Left lung (tissue), 10 donors: ENCODE measurements around the gene CALHM3. TPM values are rescaled to one million over a fixed set of nuclear protein-coding genes. Genes with fewer than 3 reads are reported as not detected.

ENCODE experiments used
- ATAC-seq: fragments of 200-7000 bp; cut with Tn5 transposase; one replicate; pipeline ENCODE4 v1.9.1; 2020; ENCODE audit warnings: moderate library complexity
- DNase-seq, 4 donors: peaks; one replicate each; pipeline ENCODE4 v3.0.0-alpha.2; 2013 to 2020
- H3K27ac ChIP-seq, 2 donors: fragments of 200-600 bp; sonication (generic) in 1 of 2; one replicate each; pipeline versions ENCODE4 v1.5.0 to v1.8.0; 2020 to 2021
- H3K27me3 ChIP-seq, 2 donors: fragments of 200-600 bp; sonication (generic) in 1 of 2; one replicate each; pipeline versions ENCODE4 v1.5.0 to v1.8.0; 2020 to 2021
- H3K36me3 ChIP-seq, 2 donors: fragments of 200-600 bp; sonication (generic) in 1 of 2; one replicate each; pipeline versions ENCODE4 v1.5.0 to v1.8.0; 2020 to 2021
- H3K4me1 ChIP-seq, 2 donors: fragments of 200-600 bp; one replicate each; pipeline ENCODE4 v1.8.0; 2021
- H3K4me3 ChIP-seq, 2 donors: fragments of 200-600 bp; sonication (generic) in 1 of 2; one replicate each; pipeline versions ENCODE4 v1.5.0 to v1.8.0; 2020 to 2021; ENCODE audit warnings: mild to moderate bottlenecking in 1 of 2
- H3K9me3 ChIP-seq, 2 donors: fragments of 200-600 bp; sonication (generic) in 1 of 2; one replicate each; pipeline versions ENCODE4 v1.5.0 to v1.8.0; 2020 to 2021
- intact Hi-C, 2 donors: fragments of 100-400 bp; cut with DNase I; formaldehyde crosslinking; loops; one replicate each; pipeline versions ENCODE4 v1.11.2 to v1.14.2; 2022
- polyA plus RNA-seq, 6 donors: library from polyadenylated mRNA; unstranded; fragments of 120-200 nt; gene quantifications; one replicate each; pipeline ENCODE4 v1.2.1, GENCODE V29; 2013; ENCODE audit not compliant: insufficient read length in 6 of 6
- total RNA-seq, 2 donors: library from RNA; stranded (reverse); fragmentation: NEBNext Ultra II Directional; extraction: Animal tissue kit (Norgen Biotek cat#: 25700); gene quantifications; one replicate each; pipeline ENCODE4 v1.2.1, GENCODE V29; 2021
- TF ChIP-seq, protein P1 (sequence below), 2 donors: fragments of 200-600 bp; sonication (generic) in 1 of 2; IDR thresholded peaks; one replicate each; pipeline versions ENCODE4 v1.5.0 to v1.8.0; 2021; ENCODE audit warnings: antibody characterized with exemption in 2 of 2
- donor health status: DM: no; HTN: yes; CAD: no.
- donor health status: DM: no; HTN: no; CAD: no.

CALHM3 gene
- total and polyA plus RNA-seq, 8 donors: 0.16 TPM; not detected in 7

DNA sequence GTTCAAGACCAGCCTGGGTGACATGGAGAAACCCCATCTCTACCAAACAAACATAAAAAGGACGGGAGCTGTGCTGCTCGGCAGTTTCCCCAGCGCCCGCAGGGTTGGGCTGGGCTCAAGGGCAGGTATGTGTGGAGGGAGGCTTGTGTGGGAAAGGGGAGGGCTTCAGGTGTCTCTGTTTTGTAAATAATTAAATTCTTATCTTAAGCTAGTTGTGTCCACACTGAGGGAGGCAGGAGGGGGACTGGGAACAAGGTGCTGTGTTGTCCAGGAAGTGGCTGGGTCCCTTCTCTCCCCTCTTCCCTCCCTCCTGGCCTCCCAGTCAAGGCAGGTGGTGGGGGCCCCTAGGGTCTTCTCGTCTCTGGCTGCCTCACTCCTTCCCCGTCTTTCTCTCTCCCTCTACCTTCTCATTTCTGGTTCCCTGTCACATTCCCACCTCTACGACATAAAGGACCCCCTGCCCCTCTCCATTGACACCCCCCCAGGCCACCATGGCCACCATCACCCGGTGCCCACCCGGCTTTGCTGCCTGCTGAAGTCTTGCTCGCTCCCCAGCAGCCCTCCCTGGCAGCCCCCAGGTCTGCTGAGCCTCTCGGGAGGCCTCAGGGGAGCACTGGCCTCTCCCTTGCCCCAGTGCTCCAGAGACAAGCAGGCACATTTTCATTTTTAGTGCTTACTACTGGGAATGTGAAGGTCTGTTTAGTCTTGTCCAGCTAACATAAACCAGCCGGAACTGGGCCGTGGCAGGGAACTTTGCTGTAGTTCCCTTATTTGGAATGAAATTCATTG, 33.7 kb upstream of the CALHM3 start:
- Histone ChIP-seq H3K4me1 (peaks cover 0 to 4% of the 10 kb centered on the region in 2 donors), H3K27ac (no peak overlapping the region), H3K36me3 (no peaks in the 10 kb centered on the region), H3K27me3 (peaks cover 0 to 3% of the 10 kb centered on the region in 2 donors), H3K9me3 (no peaks in the 10 kb centered on the region), H3K4me3 (no peak overlapping the region)
- intact Hi-C loops: no loop called here
- no peak for DNase-seq
- TF ChIP-seq, protein P1, sequence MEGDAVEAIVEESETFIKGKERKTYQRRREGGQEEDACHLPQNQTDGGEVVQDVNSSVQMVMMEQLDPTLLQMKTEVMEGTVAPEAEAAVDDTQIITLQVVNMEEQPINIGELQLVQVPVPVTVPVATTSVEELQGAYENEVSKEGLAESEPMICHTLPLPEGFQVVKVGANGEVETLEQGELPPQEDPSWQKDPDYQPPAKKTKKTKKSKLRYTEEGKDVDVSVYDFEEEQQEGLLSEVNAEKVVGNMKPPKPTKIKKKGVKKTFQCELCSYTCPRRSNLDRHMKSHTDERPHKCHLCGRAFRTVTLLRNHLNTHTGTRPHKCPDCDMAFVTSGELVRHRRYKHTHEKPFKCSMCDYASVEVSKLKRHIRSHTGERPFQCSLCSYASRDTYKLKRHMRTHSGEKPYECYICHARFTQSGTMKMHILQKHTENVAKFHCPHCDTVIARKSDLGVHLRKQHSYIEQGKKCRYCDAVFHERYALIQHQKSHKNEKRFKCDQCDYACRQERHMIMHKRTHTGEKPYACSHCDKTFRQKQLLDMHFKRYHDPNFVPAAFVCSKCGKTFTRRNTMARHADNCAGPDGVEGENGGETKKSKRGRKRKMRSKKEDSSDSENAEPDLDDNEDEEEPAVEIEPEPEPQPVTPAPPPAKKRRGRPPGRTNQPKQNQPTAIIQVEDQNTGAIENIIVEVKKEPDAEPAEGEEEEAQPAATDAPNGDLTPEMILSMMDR (IDR thresholded peaks at IDR 0.05): no peak
- ATAC-seq: no peak

DNA sequence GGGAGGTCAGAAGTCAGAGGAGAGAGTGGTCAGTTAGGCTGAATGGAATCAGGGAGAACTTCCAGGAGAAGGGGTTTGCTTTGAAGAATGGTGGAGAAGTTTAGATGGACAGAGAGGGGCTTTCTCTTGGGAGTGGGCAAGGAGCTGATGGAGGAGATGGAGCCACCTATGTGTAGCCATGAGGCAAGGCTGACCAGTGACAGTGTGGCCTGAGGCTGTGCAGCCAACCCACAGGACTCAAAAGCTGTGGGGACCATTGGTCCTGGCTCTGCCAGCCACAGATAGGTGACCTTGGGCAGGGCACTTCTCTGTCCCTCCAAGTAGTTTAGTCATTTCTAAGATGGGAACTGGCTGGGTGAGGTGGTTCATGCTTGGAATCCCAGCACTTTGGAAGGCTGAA, 33.1 kb upstream of the CALHM3 start:
- no peak for DNase-seq
- Histone ChIP-seq H3K9me3 (no peaks in the 10 kb centered on the region), H3K36me3 (no peaks in the 10 kb centered on the region), H3K27ac (no peak overlapping the region), H3K4me1 (peaks cover 0 to 4% of the 10 kb centered on the region in 2 donors), H3K4me3 (no peak overlapping the region), H3K27me3 (peaks cover 0 to 9% of the 10 kb centered on the region in 2 donors)
- TF ChIP-seq, protein P1 (IDR thresholded peaks at IDR 0.05): no peak
- intact Hi-C loops: no loop called here
- no peak for ATAC-seq

DNA sequence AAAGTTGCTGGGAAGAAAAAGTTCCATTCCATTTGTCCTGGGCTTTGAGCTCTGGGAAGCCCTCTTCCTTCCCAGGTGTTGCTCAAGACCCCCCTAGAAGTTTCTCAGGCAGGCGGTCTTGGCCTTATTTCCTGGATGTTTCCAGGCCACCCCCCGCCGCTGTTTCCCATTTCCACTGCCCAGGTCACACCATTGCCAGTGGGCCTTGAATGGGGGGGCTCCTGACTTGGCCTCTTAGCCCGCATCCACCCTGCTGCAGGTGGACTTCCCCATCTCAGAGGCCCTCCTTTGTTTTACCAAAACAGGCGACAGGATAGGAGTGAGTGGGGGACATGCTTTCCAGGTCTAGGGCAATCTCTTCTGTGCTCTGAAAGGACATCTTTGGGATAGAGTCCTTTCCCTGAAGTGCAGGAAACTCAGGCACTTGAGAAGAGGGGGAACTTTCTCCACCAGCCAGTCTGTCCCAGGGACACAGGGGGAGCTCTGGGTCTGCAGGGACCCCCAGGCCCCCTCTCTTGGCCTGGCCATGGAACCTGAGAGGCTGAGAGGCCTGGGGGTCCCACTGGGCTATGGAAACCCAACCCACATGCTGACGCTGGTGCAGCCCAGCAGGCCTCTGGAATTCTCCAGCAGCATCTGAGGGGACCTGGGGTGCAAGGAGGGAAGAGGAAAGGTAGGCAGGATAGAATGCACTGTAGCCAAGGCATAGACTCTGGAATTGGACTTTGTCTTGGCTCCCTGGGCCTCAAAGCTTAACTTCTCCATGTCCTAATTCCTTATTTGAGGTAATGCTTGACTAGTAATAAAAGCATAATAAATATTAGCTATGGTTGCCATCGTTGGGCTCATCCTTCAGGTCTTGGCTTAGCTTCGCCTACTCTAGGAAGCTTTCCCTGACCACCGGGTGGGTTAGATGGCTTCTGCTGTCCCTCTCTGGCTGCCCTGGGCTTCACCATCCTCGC, 32.0 kb upstream of the CALHM3 start:
- DNase-seq (no peak), ATAC-seq (no peak)
- TF ChIP-seq, protein P1 (IDR thresholded peaks at IDR 0.05): no peak
- H3K27me3 ChIP-seq: peaks cover 0 to 20% of the 10 kb centered on the region in 2 donors
- no peak overlapping the region for H3K4me3 ChIP-seq
- intact Hi-C loops: no loop called here
- H3K27ac ChIP-seq: no peak overlapping the region
- no peaks in the 10 kb centered on the region for H3K36me3 ChIP-seq
- H3K4me1 ChIP-seq: peaks cover 0 to 4% of the 10 kb centered on the region in 2 donors
- no peaks in the 10 kb centered on the region for H3K9me3 ChIP-seq

DNA sequence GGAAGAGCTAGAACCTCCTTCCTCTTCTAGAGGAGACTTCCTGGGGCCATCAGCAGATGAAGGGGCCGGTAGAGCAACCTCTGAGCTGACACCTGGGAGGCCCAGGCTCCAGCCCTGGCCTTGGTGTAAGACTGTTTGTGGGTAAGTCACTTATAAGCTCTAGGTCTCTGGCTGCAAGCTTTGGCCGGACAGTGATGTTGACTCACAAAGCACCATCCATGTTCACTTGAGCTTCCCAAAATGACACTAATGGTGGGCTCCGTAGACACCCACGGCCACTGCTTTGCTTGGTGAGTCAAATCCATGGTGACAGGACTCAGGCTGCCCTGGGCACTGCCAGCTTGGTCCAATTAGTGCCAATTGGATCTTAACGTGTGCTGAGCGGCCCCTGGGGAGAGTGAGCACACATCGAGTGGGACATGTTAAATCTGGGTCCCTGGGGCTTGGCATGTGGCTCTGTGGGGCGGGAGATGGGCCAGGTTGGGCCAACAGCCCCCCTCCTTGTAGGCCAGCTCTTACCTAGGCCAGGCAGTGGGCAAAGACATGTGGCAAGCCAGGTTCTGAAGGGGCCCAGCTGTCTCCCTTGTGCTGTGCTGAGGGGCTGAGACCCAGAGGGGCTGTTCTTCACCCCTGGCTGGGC, 31.1 kb upstream of the CALHM3 start:
- Histone ChIP-seq H3K27ac (no peak overlapping the region), H3K4me3 (no peak overlapping the region), H3K36me3 (no peaks in the 10 kb centered on the region), H3K9me3 (no peaks in the 10 kb centered on the region), H3K4me1 (peaks cover 0 to 2% of the 10 kb centered on the region in 2 donors), H3K27me3 (peaks cover 0 to 21% of the 10 kb centered on the region in 2 donors)
- DNase-seq: no peak
- ATAC-seq: no peak
- TF ChIP-seq, protein P1 (IDR thresholded peaks at IDR 0.05): no peak
- intact Hi-C loops: no loop called here
